AG04449 (cell line): ENCODE measurements around the gene B3GNT4.

Source experiments
- CTCF ChIA-PET: fragments of 350-600 bp; formaldehyde crosslinking; extraction: SDS; loops from one replicate; lab custom pipeline; 2021; ENCODE audit warnings: antibody characterized with exemption; lab: Yijun Ruan, JAX
- POLR2A ChIA-PET: fragments of 400-600, 350-600 bp; formaldehyde crosslinking; extraction: SDS; loops from one replicate; lab custom pipeline; 2020; ENCODE audit warnings: antibody characterized with exemption, inconsistent platforms; lab: Yijun Ruan, JAX
- DNase-seq: peaks from one replicate; pipeline ENCODE4 v3.0.0-alpha.2; 2010; ENCODE audit warnings: low read depth, low spot score
- H3K4me3 ChIP-seq: 2 replicates; pipeline ENCODE4 v1.5.1; 2011; ENCODE audit warnings: low read depth, mild to moderate bottlenecking, control low read depth, low read length
- CTCF ChIP-seq: IDR thresholded peaks from one replicate; pipeline ENCODE4 v1.5.1; 2011; ENCODE audit warnings: mild to moderate bottlenecking, moderate library complexity, low read length, control low read depth, inconsistent platforms; ENCODE audit not compliant: insufficient read depth; ENCODE audit errors: missing control alignments

B3GNT4 gene

GRCh38 chr12:122162976-122163375, 40.5 kb upstream of the B3GNT4 start:
- H3K4me3 ChIP-seq = no peak overlapping the region
- ChIA-PET CTCF (interaction anchor here (0.7 kb wide), 1 partner anchor 39 kb away, joined by 3 read pairs; no protein-coding TSS in a partner anchor), POLR2A (no interaction called here)
- no peak for DNase-seq
- TF ChIP-seq CTCF = no peak

DNA sequence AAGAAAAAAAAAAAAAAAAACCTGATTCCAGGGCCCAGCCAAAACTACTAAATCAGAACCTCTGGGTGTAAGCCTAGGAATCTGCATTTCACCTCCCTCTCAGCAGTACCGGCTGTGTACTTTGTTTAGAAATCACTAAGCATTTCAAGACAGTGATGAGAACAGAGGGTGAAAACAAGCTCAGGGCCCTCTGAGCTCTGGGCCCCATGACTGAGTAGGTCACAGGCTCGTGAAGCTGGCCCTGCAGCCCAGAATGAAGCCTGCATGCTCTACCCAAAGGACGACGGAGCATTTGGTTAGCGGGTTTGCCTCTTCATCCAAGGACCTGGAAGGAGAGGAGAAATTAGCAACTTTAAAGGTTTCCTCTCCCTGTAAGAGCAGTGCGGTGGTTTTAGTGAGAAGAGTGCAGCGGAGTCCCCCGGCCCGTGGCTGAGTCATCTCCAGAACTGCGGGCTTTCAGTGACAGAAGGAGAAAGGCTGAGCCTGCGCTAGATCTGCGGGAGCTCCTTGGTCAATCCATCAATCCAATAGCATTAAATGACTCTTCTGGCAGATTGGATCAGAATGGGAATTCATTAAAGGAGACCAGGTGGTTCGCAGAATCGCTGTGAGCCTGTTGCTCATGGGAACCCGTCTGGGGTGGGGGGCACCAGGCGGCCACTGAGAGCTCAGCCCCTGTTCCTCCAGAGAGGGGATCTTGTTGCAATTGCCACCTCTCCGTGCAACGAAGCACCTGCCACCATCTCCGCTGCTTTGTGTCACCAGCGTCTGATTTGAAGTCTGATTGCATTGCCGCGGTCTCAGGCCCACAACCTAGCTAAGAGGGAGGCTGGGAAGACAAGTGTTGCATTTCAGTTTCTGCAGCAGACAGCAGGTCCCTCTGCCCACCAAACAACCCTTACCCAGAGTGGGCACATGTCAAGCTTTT, 36.8 kb upstream of the B3GNT4 start:
- TF ChIP-seq CTCF = no peak
- CTCF ChIA-PET = interaction anchor here (0.9 to 1.2 kb wide), 2 partner anchors 17 to 24 kb away, joined by 3 to 4 read pairs; no protein-coding TSS in a partner anchor
- POLR2A ChIA-PET = no interaction called here
- DNase-seq = no peak
- H3K4me3 ChIP-seq = no peak overlapping the region

DNA sequence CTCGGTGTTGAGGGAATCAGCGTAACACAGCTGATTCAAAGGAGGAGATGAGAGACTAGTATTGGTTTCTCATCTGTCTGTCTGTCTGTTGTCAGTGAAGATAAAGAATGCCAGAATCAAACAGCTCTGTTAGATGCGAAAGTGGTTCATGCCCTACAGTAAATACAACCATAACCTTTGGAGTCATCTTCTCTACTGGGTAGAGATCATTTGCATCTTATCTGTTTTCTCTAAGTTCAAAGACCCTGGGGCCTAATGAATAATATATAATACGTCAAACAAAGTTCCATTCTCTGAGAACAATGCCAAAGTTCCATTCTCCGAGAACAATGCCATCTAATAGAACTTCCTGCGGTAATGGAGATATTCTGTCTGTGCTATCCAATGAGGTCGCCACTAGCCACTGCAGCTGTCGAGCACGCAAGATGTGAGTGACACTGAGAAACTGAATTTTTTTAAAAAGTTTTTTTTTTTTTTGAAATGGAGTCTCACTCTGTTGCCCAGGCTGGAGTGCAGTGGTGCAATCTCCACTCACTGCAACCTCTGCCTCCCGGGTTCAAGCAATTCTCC, 36.1 kb upstream of the B3GNT4 start:
- TF ChIP-seq CTCF = no peak
- ChIA-PET POLR2A (no interaction called here), CTCF (interaction anchor here (0.7 to 1.3 kb wide), 4 partner anchors 17 to 160 kb away, joined by 3 to 4 read pairs (median 3); no protein-coding TSS in a partner anchor)
- no peak for DNase-seq
- H3K4me3 ChIP-seq = no peak overlapping the region

DNA sequence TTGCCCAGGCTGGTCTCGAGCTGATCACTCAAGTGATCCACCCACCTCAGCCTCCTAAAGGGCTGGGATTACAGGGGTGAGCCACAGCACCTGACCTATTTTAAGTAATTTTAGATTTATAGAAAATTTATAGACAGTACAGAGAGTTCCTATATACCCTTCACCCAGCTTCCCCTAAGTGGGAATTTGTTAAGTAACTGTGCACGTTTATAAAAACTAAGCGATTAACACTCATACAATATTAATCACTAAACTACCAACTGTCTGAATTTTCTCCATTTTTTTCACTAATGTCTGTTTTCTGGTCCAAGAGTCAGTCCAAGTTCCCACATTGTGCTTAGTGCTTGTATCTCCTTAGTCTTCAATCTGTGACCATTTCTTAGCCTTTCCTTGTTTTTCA, 35.0 kb upstream of the B3GNT4 start:
- no peak for TF ChIP-seq CTCF
- no peak overlapping the region for H3K4me3 ChIP-seq
- DNase-seq = no peak
- POLR2A ChIA-PET = no interaction called here
- CTCF ChIA-PET = interaction anchor here (1.3 kb wide), 1 partner anchor 22 kb away, joined by 3 read pairs; no protein-coding TSS in a partner anchor

GRCh38 chr12:122171399-122171798, 32.1 kb upstream of the B3GNT4 start:
- no peak overlapping the region for H3K4me3 ChIP-seq
- ChIA-PET CTCF (interaction anchor here (1.0 kb wide), 1 partner anchor 12 kb away, joined by 3 read pairs; no protein-coding TSS in a partner anchor), POLR2A (no interaction called here)
- no peak for TF ChIP-seq CTCF
- DNase-seq = no peak
